ENCODE results near the gene BIN1. TPM values are rescaled to one million over a fixed set of nuclear protein-coding genes. Genes with fewer than 3 reads are reported as not detected.

BIN1 gene
- total RNA-seq, 1 experiment from 2014 or later = 34.1 TPM

DNA sequence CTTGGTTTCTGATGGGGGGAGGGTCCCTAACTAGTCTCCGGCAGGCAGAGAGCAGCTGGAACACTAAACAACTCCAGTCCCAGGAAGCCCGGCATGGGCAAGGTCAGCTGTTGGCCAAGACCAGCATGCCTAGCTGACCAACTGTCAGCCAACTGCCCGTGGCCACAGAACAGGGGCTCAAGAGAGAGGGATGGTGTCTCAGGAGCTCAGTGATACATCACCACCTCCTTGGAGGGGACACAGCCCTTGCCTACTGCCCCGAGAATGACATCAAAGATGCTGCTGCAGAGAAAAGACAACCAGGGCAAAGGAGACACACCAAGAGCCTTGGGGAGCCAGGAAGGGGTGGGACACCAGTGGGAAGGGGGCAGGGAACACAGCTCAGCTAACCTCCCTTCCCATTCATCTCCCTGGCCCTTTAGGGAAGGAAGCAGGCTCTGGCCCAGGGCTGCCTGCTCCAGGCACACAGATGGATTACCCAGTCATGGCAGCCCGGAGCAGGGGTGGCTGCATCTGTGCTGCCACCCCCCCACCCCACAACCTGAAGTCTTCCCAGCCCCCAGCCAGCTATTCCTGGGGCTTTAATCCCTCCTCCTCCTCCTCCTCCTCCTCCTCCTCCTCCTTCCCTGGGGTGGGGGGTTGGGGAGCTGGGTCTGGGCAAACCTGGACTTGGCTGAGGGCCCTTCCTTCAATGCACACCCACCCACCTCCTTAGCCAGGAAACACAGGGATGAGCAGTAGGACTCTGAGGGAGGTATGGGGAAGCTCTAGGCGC is 1.9 kb downstream of the BIN1 start:
- no peaks in the 10 kb centered on the region for H3K36me3 ChIP-seq (ENCODE audit: insufficient read depth, low read length, poor library complexity, severe bottlenecking)
- TF ChIP-seq CTCF (conservative IDR thresholded peaks at IDR 0.05; ENCODE audit: low read depth, low read length) (no peak), EZH2 (IDR thresholded peaks at IDR 0.05; ENCODE audit: borderline replicate concordance, low read depth, low read length, poor library complexity, severe bottlenecking) (no peak)
- POLR2A ChIA-PET (ENCODE audit: low non-redundant PET) = no interaction called here
- H3K27ac ChIP-seq (ENCODE audit: low read depth, low read length, poor library complexity, severe bottlenecking) = peak overlapping the region; percentile 89
- no peaks in the 10 kb centered on the region for H3K9me3 ChIP-seq (ENCODE audit: low read depth, low read length, poor library complexity, severe bottlenecking)
- H3K27me3 ChIP-seq (replicated peaks; ENCODE audit: insufficient read depth, low read depth, low read length, poor library complexity) = no peaks in the 10 kb centered on the region
- CTCF ChIA-PET = interaction anchor here (0.6 kb wide), 1 partner anchor 52 kb away, joined by 7 read pairs; no protein-coding TSS in a partner anchor
- peaks cover 27% of the 10 kb centered on the region for H3K4me1 ChIP-seq (ENCODE audit: insufficient read depth, low read length, poor library complexity, severe bottlenecking)
- TSS peak; percentile 45 for BruUV-seq (replicated peaks)
- intact Hi-C loops (cut with micrococcal nuclease; ENCODE audit: unreplicated experiment) = no loop called here
- H3K4me3 ChIP-seq (ENCODE audit: low read depth, low read length, poor library complexity, severe bottlenecking) = peak overlapping the region; percentile 87
- no peak for DNase-seq (ENCODE audit: low spot score)

GRCh38 chr2:127104166-127104660 is 2.7 kb downstream of the BIN1 start:
- no peaks in the 10 kb centered on the region for H3K36me3 ChIP-seq (ENCODE audit: insufficient read depth, low read length, poor library complexity, severe bottlenecking)
- H3K27ac ChIP-seq (ENCODE audit: low read depth, low read length, poor library complexity, severe bottlenecking) = no peak overlapping the region
- BruUV-seq (replicated peaks) = no TSS peak
- POLR2A ChIA-PET (ENCODE audit: low non-redundant PET) = no interaction called here
- intact Hi-C loops (cut with micrococcal nuclease; ENCODE audit: unreplicated experiment) = no loop called here
- H3K27me3 ChIP-seq (replicated peaks; ENCODE audit: insufficient read depth, low read depth, low read length, poor library complexity) = no peaks in the 10 kb centered on the region
- TF ChIP-seq CTCF (conservative IDR thresholded peaks at IDR 0.05; ENCODE audit: low read depth, low read length) (no peak), EZH2 (IDR thresholded peaks at IDR 0.05; ENCODE audit: borderline replicate concordance, low read depth, low read length, poor library complexity, severe bottlenecking) (no peak)
- CTCF ChIA-PET = no interaction called here
- H3K4me3 ChIP-seq (ENCODE audit: low read depth, low read length, poor library complexity, severe bottlenecking) = no peak overlapping the region
- H3K4me1 ChIP-seq (ENCODE audit: insufficient read depth, low read length, poor library complexity, severe bottlenecking) = peaks cover 24% of the 10 kb centered on the region
- no peak for DNase-seq (ENCODE audit: low spot score)
- H3K9me3 ChIP-seq (ENCODE audit: low read depth, low read length, poor library complexity, severe bottlenecking) = no peaks in the 10 kb centered on the region

DNA sequence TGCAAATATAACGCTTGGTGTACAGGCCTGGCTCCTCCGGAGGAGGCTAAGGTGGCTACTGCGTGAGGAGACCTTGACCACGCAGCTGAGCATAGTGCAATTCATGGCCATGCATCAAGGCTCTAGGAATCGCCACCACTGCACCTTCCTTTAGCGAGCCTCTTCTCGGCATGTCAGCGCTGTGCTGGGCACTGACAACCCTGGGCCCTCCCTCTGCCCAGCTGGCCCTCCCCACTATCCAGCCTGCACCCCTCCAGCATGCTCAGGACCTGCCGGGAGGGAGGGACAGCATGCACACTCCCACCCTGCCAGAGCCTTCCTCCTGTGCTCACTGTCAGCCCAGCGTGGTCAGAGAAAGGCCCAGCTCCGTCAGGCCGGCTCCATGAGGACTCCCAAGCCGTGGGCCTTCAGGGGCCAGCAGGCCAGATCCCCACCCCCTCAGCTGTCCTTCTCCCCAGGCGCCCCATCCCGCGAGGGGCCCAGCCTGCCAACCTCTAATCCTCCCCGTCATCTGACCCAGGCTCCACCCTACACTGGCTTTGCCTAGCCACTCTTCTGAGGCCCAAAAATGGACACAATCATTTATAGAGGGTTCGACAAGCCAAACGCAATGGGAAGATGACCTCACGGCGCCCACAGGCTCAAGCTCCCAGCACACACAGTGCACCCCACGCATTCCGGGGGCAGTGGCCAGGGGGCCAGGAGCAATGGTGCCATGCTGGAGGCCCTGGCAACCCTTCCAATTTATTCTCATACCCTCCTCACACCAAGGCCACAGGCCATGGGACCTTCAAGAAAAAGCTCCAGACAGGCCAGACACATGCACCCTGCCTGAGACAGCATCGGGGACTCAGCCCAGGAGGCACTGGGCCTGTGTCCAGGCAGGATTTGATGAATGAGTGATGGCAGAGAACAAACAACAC is 3.5 kb downstream of the BIN1 start:
- Histone ChIP-seq H3K9me3 (ENCODE audit: low read depth, low read length, poor library complexity, severe bottlenecking) (no peaks in the 10 kb centered on the region), H3K27ac (ENCODE audit: low read depth, low read length, poor library complexity, severe bottlenecking) (no peak overlapping the region), H3K27me3 (replicated peaks; ENCODE audit: insufficient read depth, low read depth, low read length, poor library complexity) (no peaks in the 10 kb centered on the region), H3K4me1 (ENCODE audit: insufficient read depth, low read length, poor library complexity, severe bottlenecking) (peaks cover 17% of the 10 kb centered on the region), H3K4me3 (ENCODE audit: low read depth, low read length, poor library complexity, severe bottlenecking) (no peak overlapping the region), H3K36me3 (ENCODE audit: insufficient read depth, low read length, poor library complexity, severe bottlenecking) (no peaks in the 10 kb centered on the region)
- intact Hi-C loops (cut with micrococcal nuclease; ENCODE audit: unreplicated experiment) = no loop called here
- CTCF ChIA-PET = no interaction called here
- TF ChIP-seq EZH2 (IDR thresholded peaks at IDR 0.05; ENCODE audit: borderline replicate concordance, low read depth, low read length, poor library complexity, severe bottlenecking) = no peak
- no peak for TF ChIP-seq CTCF (conservative IDR thresholded peaks at IDR 0.05; ENCODE audit: low read depth, low read length)
- no TSS peak for BruUV-seq (replicated peaks)
- POLR2A ChIA-PET (ENCODE audit: low non-redundant PET) = interaction anchor here (0.7 kb wide), 1 partner anchor 9 kb away, joined by 3 read pairs; no protein-coding TSS in a partner anchor
- no peak for DNase-seq (ENCODE audit: low spot score)

All from A673 (cell line).